Gastroesophageal sphincter (tissue), 4 donors: ENCODE measurements around the gene IRF8. TPM values are rescaled to one million over a fixed set of nuclear protein-coding genes. Genes with fewer than 3 reads are reported as not detected.

Experiments
- ATAC-seq: fragments of 150-250 bp; one replicate; pipeline ENCODE4 v1.9.1; 2016; ENCODE audit warnings: mild to moderate bottlenecking, moderate library complexity
- H3K27ac ChIP-seq, 4 donors: fragments of 200-600 bp; sonication (generic) in 3 of 4; 1 replicate in 3 of 4; 2 replicates in 1 of 4; pipeline ENCODE4 v1.5.1; 2016 to 2019
- H3K27me3 ChIP-seq: fragments of 200-600 bp; sonication (generic); one replicate; pipeline ENCODE4 v1.5.1; 2019
- H3K36me3 ChIP-seq, 2 donors: fragments of 200-600 bp; sonication (generic); one replicate each; pipeline ENCODE4 v1.5.1; 2019; ENCODE audit warnings: control low read depth in 1 of 2
- H3K4me1 ChIP-seq, 3 donors: fragments of 200-600 bp; sonication (generic); 1 replicate in 2 of 3; 2 replicates in 1 of 3; pipeline ENCODE4 v1.5.1; 2016 to 2019; ENCODE audit warnings: control low read depth in 2 of 3
- H3K4me3 ChIP-seq, 2 donors: fragments of 200-600 bp; sonication (generic); one replicate each; pipeline ENCODE4 v1.5.1; 2019; ENCODE audit warnings: mild to moderate bottlenecking in 1 of 2, moderate library complexity in 1 of 2
- H3K9me3 ChIP-seq, 3 donors: fragments of 200-600 bp; sonication (generic); one replicate each; pipeline ENCODE4 v1.5.1; 2017 to 2019; ENCODE audit warnings: control low read depth in 2 of 3
- EP300 ChIP-seq: sonication (generic); formaldehyde crosslinking; IDR thresholded peaks from one replicate; pipeline ENCODE4 v1.6.1; 2017; ENCODE audit warnings: antibody characterized with exemption, mild to moderate bottlenecking
- POLR2A ChIP-seq, 2 donors: fragments of 450-650 bp; IDR thresholded peaks; one replicate each; pipeline ENCODE4 v1.6.1; 2017; ENCODE audit warnings: antibody characterized with exemption in 2 of 2, mild to moderate bottlenecking in 2 of 2, moderate library complexity in 1 of 2
- POLR2AphosphoS5 ChIP-seq: sonication (generic); formaldehyde crosslinking; IDR thresholded peaks from one replicate; pipeline ENCODE4 v1.6.1; 2017; ENCODE audit warnings: antibody characterized with exemption
- WGBS, 2 donors: methylation state at CpG; one replicate each; pipeline ENCODE4 v1.1.5; 2018; ENCODE audit warnings: low coverage in 1 of 2; 5-methylcytosine and 5-hydroxymethylcytosine counted together
- total RNA-seq, 4 donors: library from RNA; depleted of rRNA; stranded (reverse); fragments of >200 nt; gene quantifications; one replicate each; pipeline ENCODE4 v1.1.0, GENCODE V29; 2016
- TF ChIP-seq, protein P1 (sequence below), 4 experiments: fragments of 200-600 bp in 2 of 4; fragments of 450-650 bp in 2 of 4; sonication (generic) in 1 of 4; IDR thresholded peaks; one replicate each; pipeline ENCODE4 v1.5.1; 2017 to 2019; ENCODE audit warnings: antibody characterized with exemption in 4 of 4, mild to moderate bottlenecking in 2 of 4, moderate library complexity in 2 of 4

Gene IRF8
- total RNA-seq, 4 donors from 2014 or later, result 2.4 to 13.8 (median 9.0) TPM

DNA sequence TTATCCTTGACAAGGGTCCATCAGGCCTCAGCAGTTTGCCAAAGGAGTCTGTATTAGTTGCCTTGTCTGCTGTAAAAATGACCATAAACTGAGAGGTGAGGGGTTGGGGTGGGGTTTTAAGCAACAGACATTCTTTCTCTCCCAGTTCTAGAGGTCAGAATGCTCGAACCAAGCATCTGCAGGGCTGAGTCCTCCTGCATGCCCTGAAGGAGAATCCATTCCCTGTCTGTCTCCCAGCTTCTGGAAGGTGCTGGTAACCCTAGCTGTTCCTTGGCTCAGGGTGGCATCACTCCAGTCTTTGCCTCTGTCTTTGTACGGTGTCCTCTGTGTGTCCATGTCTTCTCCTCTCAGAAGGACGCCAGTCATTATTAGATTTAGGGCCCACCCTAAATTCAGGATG is 17.5 kb upstream of the IRF8 start:
- 50 to 59% methylated on average over 2 to 3 of the region's 3 CpGs for WGBS, 2 donors
- no peak for ATAC-seq

DNA sequence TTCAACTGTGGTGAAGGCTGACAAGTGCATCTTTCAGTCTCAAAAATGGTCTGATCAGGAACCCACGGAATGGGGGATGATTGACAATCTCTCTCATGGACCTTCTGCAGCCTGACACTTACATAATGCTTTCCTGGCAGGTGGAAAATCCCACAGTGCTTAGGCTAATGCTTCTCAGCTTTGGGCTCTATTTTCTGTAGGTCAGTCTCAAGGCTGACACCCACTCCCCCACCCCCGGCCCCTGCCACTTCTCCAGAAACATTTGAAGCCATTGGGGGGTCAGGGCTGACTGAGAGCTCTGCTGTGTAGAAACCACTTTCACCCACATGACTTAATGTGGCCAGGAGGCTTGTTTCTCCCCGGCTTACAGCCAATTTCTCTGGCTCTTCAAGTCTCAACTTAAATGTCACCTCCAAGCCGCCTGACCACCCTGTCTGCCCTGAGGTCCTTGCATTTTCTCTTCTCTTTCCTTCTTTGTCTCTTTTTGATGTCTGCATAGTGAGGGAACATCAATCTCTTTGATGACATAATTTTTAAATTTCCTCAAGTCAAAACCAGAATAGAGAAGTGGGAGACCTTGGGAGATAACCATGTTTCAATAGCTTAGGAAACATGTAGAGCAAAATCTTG is 16.7 kb upstream of the IRF8 start:
- Histone ChIP-seq H3K27ac (no peak overlapping the region), H3K4me3 (no peak overlapping the region), H3K4me1 (no peaks in the 10 kb centered on the region), H3K9me3 (no peaks in the 10 kb centered on the region), H3K27me3 (peaks cover 27% of the 10 kb centered on the region), H3K36me3 (no peaks in the 10 kb centered on the region)
- 48 to 90% methylated on average over 2 to 3 of the region's 4 CpGs for WGBS, 2 donors
- ATAC-seq, result no peak
- no peak for TF ChIP-seq EP300

More for the DNA sequence above, 17.5 kb upstream of the IRF8 start:
- Histone ChIP-seq H3K27ac (no peak overlapping the region), H3K36me3 (no peaks in the 10 kb centered on the region), H3K9me3 (no peaks in the 10 kb centered on the region), H3K27me3 (peaks cover 20% of the 10 kb centered on the region), H3K4me1 (no peaks in the 10 kb centered on the region), H3K4me3 (no peak overlapping the region)
- TF ChIP-seq POLR2A (IDR thresholded peaks at IDR 0.05), result no peak

DNA sequence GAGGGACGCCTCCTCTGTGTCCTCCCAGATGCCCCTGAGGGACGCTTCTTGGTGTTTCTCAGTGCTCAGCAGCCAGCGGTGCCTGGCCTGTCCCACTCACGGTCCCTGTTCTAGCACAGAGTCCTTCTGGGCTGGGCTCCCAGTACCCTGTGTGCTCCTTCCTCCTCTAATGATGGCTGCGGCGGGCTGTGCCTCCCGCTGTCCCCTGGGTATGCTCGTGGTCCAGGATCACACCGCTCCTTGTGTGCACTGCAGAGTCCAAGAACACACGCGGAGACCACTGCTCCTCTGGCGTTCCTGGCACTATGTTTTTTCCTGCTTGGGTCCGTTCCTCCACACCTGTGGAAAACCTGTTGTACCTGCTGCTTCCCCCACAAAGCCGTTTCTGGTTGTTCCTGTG is 15.1 kb upstream of the IRF8 start:
- TF ChIP-seq, protein P1, sequence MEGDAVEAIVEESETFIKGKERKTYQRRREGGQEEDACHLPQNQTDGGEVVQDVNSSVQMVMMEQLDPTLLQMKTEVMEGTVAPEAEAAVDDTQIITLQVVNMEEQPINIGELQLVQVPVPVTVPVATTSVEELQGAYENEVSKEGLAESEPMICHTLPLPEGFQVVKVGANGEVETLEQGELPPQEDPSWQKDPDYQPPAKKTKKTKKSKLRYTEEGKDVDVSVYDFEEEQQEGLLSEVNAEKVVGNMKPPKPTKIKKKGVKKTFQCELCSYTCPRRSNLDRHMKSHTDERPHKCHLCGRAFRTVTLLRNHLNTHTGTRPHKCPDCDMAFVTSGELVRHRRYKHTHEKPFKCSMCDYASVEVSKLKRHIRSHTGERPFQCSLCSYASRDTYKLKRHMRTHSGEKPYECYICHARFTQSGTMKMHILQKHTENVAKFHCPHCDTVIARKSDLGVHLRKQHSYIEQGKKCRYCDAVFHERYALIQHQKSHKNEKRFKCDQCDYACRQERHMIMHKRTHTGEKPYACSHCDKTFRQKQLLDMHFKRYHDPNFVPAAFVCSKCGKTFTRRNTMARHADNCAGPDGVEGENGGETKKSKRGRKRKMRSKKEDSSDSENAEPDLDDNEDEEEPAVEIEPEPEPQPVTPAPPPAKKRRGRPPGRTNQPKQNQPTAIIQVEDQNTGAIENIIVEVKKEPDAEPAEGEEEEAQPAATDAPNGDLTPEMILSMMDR (IDR thresholded peaks at IDR 0.05), result no peak
- no peak for TF ChIP-seq POLR2A (IDR thresholded peaks at IDR 0.05)
- TF ChIP-seq EP300, result no peak
- TF ChIP-seq POLR2AphosphoS5, result no peak
- Histone ChIP-seq H3K4me1 (no peaks in the 10 kb centered on the region), H3K27me3 (peaks cover 37% of the 10 kb centered on the region), H3K36me3 (no peaks in the 10 kb centered on the region), H3K27ac (no peak overlapping the region), H3K4me3 (no peak overlapping the region), H3K9me3 (no peaks in the 10 kb centered on the region)
- ATAC-seq, result no peak
- 79 to 87% methylated on average over 6 to 7 of the region's 14 CpGs for WGBS, 2 donors

DNA sequence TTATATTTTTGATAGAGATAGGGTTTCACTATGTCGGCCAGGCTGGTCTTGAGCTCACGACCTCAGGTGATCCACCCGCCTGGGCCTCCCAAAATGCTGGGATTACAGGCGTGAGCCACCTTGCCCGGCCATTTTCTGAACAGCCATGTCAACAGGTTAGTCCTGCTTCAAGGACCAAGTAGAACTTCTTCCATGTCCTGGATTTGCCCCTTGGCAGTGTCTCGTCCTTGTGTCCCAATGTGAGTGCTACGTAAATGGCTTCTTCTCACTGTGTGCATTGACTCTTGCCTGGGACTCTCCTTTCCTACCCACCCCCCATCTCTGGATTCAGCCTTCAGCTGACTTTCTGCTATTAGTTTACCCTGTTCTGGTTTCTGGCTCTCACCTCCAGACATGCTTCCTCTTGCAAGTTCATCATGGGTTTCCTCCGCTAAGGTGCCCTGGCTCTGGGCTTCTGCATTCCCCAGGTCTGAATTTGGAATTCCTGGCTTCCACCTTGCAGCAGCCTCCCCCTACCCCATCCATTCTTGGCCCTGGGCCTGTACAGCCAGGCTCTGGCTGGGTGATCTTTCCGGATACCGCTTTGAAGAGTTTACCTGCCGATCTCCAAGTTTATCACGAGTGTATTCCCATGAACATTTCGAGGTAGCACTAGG is 14.0 kb upstream of the IRF8 start:
- WGBS, 2 donors, result 83 to 89% methylated on average over 7 to 11 of the region's 13 CpGs
- no peaks in the 10 kb centered on the region for H3K4me1 ChIP-seq
- H3K4me3 ChIP-seq, result no peak overlapping the region
- H3K27ac ChIP-seq, result no peak overlapping the region
- H3K9me3 ChIP-seq, result no peaks in the 10 kb centered on the region
- no peaks in the 10 kb centered on the region for H3K36me3 ChIP-seq
- no peak for ATAC-seq
- TF ChIP-seq POLR2AphosphoS5 (no peak), EP300 (no peak), POLR2A (IDR thresholded peaks at IDR 0.05) (no peak)
- H3K27me3 ChIP-seq, result peaks cover 46% of the 10 kb centered on the region

DNA sequence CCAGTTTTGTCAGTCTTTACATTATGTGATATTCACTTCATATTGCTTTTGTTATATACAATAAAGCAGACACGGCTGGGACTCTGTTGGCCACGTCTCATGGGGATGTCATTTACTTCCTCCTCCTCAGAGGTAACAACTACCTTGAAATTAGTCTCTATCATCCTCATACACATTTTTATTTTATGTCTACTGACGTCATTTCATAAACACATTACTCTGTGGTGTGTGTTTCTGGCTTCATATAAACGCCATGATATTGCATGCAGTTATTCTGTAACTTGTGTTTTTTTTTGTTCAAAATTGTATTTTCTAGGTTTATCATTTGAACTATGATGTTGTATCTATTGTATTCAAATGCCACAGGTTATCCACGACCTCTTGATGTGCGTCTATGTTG is 13.4 kb upstream of the IRF8 start:
- H3K4me1 ChIP-seq, result no peaks in the 10 kb centered on the region
- WGBS, 2 donors, result 57 to 73% methylated on average over 6 of the region's 6 CpGs
- H3K27me3 ChIP-seq, result peaks cover 46% of the 10 kb centered on the region
- no peaks in the 10 kb centered on the region for H3K36me3 ChIP-seq
- no peaks in the 10 kb centered on the region for H3K9me3 ChIP-seq
- TF ChIP-seq, protein P1 (IDR thresholded peaks at IDR 0.05), result no peak
- TF ChIP-seq POLR2A (IDR thresholded peaks at IDR 0.05) (no peak), POLR2AphosphoS5 (no peak), EP300 (no peak)
- H3K4me3 ChIP-seq, result no peak overlapping the region
- no peak overlapping the region for H3K27ac ChIP-seq
- no peak for ATAC-seq

DNA sequence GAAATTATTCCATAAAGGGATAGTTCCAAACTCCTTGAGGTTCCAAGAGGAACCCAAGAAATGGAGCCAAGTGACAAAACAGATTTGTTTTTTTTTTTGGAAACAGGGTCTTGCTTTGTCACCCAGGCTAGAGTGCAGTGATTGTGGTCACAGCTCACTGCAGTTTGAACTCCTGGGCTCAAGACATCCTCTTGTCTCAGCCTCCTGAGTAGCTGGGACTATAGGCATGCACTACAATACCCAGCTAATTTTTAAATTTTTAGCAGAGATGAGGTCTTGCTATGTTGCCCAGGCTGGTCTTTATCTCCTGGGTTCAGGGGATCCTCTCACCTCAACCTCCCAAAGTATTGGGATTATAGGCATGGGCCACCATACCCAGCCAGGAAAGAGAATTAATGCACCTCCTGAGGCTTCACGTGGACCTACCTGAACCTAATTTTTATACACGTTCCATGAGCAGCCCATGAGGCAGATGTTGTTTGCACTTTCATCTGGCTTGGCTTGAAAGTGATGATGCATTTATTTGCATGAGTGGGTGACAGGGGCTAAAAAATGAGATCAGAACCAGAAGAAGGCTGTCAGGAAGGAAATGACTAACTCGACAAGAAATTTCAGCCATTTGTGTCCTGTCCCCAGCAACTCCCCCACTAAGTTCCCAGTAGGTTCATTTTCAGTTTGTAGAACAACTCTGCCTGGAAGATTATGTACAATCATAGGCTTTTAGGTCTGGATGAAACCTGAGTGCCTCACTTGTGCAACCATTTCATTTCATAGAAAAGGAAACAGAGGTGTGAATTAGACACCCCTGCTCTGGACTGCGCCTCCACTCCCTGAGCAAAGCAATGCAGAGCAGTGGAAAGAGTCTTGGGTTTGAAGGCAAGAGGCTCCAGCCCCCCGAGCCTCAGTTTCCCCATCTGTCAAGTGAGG is 10.3 kb upstream of the IRF8 start:
- 65 to 70% methylated on average over 3 to 4 of the region's 5 CpGs for WGBS, 2 donors
- peaks cover 46% of the 10 kb centered on the region for H3K27me3 ChIP-seq
- H3K9me3 ChIP-seq, result no peaks in the 10 kb centered on the region
- ATAC-seq, result no peak
- H3K4me3 ChIP-seq, result no peak overlapping the region
- no peaks in the 10 kb centered on the region for H3K4me1 ChIP-seq
- no peak overlapping the region for H3K27ac ChIP-seq
- no peaks in the 10 kb centered on the region for H3K36me3 ChIP-seq
- TF ChIP-seq EP300 (no peak), POLR2AphosphoS5 (no peak), POLR2A (IDR thresholded peaks at IDR 0.05) (no peak)
- TF ChIP-seq, protein P1 (IDR thresholded peaks at IDR 0.05), result no peak
